CD4-positive, alpha-beta T cell treated with Interleukin-15 for 4 hours (primary cell): ENCODE results near the gene NPAS3.

Source experiments
- DNase-seq: peaks from one replicate; pipeline ENCODE4 v3.0.0-alpha.2; 2020; ENCODE audit warnings: low spot score

Gene NPAS3

DNA sequence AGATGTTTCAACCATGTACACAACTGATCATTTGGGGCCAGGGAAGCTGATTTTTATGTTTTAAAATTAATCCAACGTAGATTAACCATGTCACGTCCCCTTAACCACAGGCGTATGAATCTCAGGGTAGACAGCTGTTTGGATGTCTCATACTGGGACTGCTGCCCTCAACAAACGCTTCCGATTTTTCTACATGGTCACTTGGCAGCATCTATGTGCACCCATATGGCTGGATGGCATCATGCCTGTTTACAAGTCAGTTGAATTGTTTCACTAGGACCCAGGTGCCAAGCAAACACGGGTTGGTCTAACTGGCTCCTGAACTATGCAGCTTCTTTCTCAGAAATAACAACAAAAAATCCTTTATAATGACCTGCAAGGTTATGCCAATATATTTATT lies 393.8 kb downstream of the NPAS3 start:
- no peak for DNase-seq

DNA sequence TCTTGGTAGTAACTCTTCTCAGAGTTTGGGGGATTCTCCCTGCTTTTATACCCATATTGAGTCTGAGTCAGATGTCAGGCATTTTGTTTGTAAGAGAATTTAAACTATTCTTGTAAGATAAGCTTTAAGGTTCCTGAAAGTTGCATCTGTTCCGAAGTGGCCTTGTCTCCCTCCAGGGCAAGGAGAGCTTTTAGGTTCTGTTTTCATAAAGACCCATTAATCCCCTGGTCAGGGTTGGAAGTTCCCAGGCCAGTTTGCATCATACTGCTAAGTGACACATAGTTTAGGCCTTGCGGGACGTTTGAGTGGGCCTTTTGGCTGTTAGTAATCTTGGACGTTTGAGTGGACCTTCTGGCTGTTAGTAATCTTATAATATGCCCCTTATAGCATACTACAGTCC lies 396.7 kb downstream of the NPAS3 start:
- no peak for DNase-seq

DNA sequence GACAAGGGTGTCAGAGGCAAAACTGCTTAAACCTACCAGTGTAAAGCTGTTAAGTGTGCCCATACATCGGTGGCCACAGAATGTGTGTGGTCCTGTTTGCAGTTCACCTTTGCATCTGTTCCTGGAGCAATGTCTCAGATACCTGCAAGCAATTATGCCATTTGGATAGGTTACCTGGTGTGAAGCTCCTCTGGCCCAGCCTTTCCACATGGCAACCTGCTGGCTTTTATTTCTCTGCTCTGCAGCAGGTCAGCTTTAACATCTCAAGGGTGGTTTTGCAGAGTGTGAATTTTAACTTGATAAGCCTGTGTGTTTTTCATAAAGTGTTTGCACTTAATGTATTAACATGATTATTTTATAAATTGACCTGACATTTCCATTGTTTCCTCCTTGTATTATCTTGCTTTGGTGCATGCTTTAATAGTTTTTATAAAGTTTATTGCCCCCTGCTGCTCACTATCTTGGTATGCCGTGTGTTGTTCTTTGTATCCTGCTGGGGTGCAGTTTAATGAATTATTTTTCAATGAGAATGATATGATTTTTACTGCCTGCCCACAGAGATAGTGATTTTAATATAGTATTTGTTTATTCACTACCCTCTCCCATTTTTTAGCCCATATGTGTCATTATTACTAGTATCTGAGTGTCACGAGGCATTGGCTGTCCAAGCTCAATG lies 403.8 kb downstream of the NPAS3 start:
- DNase-seq: no peak

DNA sequence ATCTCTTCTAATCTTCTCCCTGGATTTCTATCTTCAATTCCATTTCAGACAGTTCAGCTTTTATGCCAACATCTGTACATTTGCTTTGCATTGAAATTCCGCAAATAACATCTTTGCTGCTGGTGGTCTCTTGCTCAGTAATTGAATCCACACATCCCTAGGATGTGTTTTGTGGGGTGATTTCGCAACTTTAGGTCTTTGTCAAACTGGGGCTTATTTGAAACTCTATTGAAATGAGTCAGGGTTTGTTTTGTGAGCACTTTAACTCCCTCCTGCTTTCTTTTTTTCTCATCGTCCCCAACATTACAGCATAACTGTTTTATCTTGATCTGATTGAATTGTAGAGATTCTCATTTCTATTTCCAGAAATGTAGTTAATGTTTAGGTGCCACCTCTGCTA lies 404.3 kb downstream of the NPAS3 start:
- no peak for DNase-seq

DNA sequence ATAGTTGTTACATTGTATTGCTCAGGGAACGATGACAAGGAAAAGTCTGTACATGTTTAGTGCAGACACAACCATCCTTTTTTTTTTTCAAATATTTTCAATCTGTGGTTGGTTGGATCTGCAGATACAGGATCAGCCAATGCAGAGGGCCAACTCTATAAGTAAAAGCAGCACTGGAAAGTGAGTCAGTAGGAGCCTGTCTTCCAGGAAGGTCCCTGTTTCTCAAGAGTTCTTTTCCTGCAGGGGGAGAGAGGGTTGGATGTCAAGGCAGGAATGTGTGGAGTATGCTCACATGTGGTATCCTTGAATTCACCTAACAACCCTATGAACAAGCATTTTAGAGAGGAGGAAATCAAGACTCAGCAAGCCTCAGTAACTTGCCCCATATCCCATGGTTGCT lies 409.1 kb downstream of the NPAS3 start:
- DNase-seq: no peak

DNA sequence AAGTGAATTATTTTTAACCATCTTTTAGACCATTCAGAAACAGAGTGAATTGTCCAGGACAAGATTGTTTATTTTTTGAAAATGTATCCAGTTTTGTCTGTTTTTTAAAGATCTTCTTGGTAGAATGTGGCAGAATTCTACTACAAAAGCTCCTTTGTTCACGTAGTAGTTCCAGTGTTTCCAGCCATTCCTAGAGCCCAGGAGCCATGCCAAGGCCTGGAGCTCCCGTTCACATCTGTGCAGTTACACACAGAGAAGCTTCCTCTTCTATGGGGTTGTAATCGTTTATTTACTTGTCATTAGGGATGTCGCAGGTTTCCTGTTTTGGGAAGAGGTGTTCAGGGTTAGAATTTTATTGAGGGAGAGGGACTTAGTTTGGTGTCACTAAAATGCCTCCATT lies 409.8 kb downstream of the NPAS3 start:
- no peak for DNase-seq

DNA sequence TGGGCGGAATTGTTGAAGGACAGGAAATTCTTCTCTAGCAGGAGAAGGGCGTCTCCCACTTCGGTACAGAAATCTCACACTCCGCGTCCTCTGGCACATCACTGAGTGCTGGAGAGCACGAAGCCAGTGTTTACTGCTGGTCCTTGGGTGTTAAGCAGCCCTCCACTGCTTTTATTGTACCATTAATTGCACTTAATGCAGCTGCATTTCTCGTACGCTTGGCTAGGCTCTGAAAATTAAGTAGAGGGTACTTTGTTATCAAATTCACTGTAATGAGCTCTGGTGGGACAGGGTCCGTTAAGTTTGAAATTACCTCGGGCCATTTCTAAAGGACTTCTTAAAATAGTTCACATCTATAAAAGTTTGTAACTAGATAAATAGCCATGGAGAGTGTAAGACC lies 411.2 kb downstream of the NPAS3 start:
- no peak for DNase-seq

DNA sequence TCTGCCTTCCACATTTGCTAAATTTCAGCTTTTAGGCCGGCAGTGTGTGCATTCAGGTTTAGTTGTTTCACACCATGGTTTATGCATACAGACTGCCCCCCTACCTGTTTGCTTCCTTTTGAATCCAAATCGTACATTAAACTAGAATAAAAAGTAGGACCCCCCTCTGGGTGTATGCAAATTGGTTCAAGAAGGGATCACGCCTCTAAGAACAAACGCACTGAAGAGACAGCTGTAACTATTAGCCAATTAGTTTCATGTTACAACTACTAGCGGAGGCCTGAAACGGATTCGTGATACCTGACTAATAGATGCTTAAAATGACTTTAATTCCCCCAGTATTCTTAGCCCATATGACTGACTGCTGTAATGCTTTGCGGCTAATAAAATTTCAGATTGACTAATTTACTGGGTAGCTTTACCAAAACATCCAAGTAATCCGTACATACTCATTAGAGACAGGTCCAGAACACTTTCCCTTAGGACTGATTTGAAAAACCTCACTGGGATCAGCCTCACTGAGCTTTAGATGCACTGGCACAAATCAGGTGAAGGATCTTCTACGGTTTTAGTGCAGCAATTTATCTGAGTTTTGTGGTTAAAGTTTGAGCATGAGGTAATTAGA lies 411.8 kb downstream of the NPAS3 start:
- DNase-seq: no peak

DNA sequence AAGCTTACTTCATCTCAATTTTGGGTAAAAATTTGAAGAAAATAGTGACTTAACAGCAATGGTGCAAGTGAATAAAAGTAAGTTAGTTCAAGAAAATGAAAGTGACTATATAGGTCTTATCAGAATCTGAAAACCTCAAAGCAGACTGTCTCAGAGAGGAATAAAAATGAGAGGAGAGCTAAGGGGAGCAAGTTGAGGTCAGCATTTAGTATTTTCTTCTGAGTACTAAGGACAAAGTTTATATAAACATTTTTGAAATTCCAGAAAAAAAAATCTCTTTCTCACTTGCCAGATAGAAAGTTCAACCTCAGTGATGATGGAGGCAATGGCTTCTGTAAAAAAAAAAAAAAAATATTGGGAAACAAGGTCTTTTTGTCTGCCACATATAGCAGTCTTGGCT lies 414.1 kb downstream of the NPAS3 start:
- no peak for DNase-seq

DNA sequence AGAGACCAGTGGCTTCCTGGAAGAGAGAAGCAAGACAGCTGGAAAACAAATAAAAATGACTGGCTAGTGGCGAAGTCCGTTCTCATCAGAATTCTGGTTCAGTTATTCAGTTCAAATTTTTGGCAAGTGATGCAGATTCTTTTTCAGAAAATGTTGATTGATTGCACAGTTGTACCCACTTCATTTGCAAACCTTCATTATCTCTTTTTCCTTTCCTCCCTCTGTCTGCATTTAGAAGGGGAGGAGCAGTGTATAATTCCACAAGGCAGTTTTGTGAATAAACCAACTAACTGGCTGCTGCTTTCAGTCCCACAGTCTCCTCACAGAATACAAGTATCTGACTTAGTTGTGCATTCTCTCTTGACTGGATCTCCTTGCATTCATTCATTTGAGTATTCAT lies 417.5 kb downstream of the NPAS3 start:
- DNase-seq: no peak

DNA sequence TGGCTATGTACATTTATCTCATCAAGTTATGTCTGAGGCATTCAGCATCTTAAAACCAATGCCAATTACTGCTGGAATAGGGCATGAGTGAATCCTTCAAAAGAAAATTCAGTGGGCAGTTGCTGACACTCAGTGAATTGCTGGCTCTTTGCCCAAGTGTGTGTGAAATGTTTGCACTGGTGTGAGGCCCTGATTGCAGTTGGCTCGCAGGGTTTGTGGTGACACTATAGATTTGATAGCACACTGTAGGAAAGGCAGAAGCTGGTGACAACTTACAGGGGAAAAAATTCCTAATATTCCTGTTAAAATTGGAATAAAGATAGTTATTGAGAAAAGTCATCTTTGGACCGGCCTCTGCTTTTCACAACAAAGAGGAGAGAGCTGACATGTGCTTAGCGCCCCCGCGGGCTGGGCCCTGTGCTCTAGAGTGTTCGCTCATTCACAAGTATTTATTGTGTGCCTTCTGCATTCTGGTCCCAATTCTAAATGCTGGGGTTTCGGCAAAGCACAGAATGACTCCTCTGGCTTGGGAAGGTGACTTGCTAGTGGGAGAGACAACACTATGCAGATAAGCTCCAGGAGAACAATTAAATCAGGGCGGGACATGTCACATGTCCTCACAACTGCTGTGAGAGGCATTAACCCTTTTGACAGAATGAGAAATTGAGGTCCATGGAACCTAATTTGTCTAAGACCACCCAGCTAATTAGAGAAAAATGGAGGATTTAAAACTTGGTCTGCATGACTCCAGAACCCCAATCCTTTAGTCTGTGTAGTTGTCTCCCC lies 418.7 kb downstream of the NPAS3 start:
- DNase-seq: no peak

DNA sequence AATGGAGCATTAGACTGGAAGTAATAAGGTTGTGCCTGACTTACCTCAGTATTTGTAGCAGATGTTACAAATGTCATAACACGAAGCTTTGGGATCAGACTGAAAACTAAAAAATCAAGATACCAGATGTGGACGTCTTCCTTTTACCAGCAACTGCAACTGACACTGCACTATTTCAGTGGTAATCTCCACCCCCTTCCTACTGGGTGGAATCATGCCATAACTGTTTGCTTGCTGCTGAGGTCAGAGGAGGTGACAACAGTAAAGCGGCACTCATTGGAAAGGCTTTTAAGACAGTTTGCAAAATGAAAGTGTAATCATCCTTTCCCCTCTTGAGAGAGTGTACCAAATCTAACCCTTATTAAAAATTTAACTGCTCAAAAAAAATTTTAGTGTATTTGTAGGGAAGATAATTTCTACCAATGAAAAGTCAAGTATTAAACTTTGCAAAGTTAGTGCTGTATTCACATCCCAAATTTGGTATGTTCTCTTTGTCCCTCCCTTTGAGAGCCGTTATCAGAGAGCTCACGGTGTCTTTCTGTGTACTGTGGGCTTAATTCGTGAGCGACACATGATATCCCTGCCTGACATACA lies 420.7 kb downstream of the NPAS3 start:
- no peak for DNase-seq

DNA sequence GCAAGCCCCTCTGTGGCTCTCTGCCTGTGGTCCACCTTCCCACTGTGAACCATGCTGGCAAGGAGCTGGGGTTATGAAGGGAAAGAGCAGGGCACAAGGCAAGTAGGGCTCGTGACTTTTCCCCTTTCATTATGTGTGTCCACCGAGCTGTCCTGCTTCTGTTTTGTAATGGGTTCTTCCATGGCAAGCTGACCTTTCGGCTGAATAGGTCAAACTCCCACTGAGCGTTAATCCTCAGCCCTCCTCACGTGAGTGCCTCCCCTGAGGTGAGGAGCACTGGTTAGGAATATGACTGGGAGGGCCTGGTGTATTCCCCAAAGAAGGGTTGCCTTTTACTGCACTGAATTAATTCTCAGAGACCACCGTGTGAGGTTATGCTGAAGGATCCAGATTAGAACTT lies 424.3 kb downstream of the NPAS3 start:
- no peak for DNase-seq

DNA sequence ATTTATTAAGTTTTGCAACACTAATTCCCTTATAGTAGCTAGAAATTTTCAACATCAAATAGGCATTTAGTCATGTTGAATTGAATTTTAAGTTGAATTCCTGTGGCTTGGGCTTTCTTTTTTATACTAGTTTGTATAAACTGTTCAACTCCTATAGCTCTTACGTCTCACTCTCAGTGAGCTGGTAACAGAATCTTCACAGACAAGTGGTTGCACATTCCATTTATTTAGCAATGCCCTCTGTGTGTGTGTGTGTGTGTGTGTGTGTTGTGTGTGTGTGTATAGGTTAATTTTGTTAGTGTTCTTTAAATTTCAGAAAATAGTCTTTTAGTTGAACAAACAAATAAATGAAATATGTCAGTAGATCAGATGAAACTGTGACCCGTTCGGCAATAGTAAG lies 425.0 kb downstream of the NPAS3 start:
- DNase-seq: no peak

DNA sequence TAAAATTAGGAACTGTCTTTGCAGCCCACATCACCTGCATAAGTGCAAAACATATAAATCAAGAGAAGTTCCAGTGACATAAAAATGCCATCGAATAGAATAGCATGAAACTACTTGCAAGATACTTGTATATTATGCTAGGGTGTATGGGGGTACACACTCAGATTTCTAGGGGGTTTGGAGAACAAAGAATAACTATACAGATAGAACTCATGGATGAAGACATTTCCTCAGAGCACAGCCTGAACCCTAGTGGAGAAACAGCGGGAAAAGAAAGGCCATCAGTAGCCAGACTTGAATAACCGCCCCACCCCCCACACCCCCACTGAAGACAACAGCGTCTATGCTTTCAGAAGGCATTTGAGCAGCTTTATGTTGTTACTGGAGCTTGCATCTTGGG lies 425.8 kb downstream of the NPAS3 start:
- DNase-seq: no peak

DNA sequence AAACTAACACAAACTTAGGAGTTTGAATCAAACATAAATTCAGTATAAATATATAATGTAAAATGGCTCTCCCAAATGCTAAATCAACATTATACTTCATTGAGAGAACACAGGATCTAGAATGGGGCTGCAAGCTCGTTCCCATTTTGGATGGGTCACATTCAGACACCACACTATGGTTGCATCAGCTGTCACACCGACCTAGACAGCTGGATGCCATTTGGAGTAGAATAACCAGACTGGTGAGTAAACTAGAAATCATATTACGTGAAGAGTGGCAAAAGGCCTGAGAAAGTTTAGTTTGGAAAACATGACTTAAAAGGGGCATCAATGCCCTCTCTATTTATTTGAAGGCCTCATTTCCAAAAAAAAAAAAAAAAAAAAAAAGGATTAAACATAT lies 430.4 kb downstream of the NPAS3 start:
- DNase-seq: no peak

DNA sequence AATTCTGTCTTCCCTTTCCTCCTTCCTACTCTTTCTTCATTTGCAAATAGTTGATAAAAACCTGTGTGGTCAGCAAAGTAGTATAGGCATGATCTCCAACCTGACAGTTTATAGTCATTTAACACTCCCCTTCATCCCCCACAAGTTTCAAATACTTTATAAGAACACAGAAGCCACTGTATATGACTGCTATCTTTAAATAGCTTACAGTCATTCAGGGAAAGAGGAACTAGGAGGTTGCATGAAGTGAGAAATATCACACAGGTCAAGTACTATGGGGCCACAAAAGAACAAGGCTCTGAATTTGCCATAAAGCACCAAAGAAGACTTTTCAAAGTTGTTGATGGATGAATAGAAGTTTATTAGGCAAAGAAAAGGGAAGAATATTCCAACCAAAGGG lies 431.3 kb downstream of the NPAS3 start:
- no peak for DNase-seq

DNA sequence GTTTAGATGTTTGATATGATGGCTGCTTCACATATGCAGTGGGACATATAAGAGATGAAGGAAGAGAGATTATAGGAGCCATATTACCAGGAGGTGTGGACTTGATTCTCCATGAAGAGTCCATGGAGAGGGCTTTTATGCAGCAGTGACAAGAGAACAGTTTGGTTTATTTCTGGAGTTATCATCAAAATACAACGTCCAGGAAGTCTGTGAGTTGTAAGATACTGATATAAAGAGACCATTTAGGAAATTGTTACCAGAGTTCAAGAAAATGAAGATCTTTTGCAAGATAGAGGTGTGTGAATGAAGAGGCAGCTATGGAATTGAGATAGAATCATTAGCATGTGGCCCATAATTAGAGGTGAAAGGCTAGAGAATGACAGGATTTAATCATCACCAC lies 431.7 kb downstream of the NPAS3 start:
- DNase-seq: no peak

DNA sequence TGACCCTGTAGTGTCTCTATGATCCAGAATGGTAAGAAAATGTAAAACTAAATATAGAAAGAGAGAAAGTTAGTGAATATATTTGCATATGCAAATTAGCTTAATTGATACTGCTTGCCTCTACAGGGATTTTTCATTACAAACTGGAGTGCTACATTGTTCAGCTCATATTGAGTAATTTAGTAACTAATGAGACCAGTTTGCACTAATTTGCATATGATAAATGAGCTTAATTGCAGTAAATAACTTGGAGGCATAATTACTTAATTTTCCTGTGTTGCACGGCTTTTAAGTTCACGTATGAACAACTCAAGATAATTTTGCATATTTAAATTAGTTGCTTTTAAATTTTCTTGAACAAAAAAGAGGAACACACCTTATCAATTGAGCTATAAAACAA lies 436.5 kb downstream of the NPAS3 start:
- DNase-seq: no peak

DNA sequence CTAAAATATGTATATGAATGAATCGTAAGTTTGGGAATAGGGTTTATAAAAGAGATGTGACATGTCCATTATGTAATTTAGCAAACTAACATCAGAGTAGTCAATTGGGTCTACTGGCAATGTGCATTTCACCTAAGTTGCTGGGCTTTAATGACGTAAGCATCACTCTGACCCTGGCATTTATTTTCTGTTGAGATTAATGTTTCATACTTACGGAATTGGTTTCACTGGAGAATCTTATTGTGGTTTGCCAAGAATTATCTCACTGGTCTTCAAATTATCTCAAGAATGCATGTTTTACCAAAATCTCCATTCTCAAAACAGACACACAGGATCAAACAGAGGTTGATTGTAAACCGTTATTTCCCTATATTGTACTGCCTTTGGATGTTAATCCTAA lies 437.1 kb downstream of the NPAS3 start:
- no peak for DNase-seq

DNA sequence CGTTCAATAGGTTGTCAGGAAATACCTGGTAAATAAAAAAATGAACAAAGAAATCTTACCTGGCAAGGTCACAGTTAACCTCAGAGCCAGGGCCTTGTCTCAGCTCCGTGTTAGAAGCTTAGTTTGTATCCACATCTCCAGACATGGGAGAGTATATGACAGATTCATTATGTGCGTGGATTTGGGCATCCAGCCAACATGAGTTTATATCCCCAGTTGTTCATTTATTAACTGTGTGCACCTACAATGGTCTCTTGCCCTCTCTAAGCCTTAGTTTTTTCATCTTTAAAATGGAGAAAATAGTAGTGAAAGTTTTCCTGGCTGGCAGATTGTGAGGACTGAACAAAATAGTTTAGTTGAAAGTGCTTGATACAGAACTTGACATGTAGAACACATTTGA lies 437.8 kb downstream of the NPAS3 start:
- no peak for DNase-seq

DNA sequence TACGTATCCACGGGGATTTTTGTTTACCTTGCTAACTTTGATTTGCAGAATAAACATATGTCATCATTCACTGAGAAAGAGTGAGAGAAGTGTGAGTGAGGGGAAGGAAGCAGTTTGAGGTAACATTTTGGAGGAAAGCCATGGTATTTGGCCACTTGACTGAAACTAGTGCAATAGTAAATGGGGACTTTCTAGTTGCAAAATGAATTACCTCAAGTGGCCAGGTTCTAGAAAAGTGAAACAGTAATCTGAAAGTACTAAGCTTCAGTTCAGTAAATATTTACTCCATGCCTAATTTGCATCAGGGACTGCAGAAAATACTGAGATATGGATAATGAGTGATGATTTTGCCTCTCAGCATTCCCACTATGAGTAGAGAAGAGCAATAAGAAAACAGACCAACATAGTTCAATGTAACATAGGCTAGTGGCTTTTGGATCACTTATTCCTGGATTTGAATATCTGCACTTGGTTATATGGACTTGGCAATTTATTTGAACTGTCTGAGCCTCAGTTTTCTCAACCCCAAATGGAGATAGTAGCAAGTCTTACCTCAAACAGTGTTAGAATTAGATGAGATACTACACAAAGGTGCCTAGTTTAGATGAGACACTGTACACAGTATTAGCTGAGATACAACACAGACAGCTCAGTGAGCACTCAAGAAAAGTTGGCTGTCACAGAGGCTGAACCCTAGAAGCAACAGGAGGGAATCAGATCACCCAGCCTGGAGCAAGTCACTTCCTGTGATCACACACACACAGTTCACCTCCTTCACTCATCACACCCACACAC lies 439.1 kb downstream of the NPAS3 start:
- DNase-seq: no peak
